Mononuclear cell (primary cell): Measurements from ENCODE around the gene TSHZ2. TPM values are rescaled to one million over a fixed set of nuclear protein-coding genes. Genes with fewer than 3 reads are reported as not detected.

ENCODE experiments used
- H3K27me3 ChIP-seq: 2 replicates; pipeline ENCODE4 v1.6.0; 2011; ENCODE audit warnings: low read length, control low read depth; ENCODE audit not compliant: insufficient read depth
- H3K4me1 ChIP-seq: 2 replicates; pipeline ENCODE4 v1.5.1; 2011; ENCODE audit warnings: mild to moderate bottlenecking, low read length, control low read depth; ENCODE audit not compliant: insufficient read depth
- H3K4me3 ChIP-seq: 2 replicates; pipeline ENCODE4 v1.5.1; 2011; ENCODE audit warnings: mild to moderate bottlenecking, low read length, moderate library complexity
- H3K9me3 ChIP-seq: 2 replicates; pipeline ENCODE4 v1.5.1; 2011; ENCODE audit warnings: low read depth, mild to moderate bottlenecking, control low read depth, low read length
- total RNA-seq: library from RNA; depleted of rRNA; stranded (reverse); fragments of >200 nt; gene quantifications from one replicate; pipeline ENCODE4 v1.2.3, GENCODE V29; 2012

TSHZ2 gene
- total RNA-seq, 1 donor: 21.3 TPM

DNA sequence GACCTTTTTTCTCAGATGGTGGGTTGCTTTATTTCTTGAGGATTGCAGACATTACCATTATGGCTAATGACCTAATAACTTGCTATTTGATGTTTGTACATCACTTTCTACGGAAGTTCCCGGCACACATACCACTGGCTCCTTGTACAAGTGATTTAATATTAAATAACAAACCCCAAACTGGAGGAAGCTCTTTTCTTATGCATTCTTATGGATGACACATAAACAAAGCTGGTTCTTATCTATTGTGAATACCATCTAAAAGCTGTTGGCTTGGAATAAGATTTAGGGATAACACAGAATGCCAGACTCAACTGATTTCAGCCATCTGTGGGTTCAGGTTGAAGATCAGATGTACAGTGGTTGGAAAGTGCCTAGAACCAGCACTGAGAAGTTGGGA, 272.6 kb downstream of the TSHZ2 start:
- no peak overlapping the region for H3K4me3 ChIP-seq
- no peaks in the 10 kb centered on the region for H3K27me3 ChIP-seq
- H3K4me1 ChIP-seq: no peaks in the 10 kb centered on the region
- H3K9me3 ChIP-seq: no peaks in the 10 kb centered on the region

DNA sequence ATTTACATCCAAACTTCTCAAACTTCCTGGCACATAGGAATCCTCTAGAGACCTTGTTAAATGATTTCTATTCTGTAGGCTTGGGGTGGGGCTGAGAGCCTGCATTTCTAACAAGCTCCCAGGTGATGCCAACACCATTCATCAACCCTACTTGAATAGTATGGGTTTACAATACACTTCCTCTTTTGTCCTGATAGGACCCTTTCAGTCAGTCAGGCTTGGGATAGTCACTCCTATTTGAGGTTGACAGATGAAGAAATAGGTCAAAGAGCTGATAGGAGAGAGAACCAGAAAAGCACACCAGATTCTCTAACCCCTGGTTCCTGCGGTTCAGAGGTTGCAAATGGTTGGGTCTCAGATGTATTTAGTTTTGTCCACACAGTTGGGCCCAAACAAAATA, 273.4 kb downstream of the TSHZ2 start:
- H3K4me3 ChIP-seq: no peak overlapping the region
- no peaks in the 10 kb centered on the region for H3K9me3 ChIP-seq
- no peaks in the 10 kb centered on the region for H3K4me1 ChIP-seq
- no peaks in the 10 kb centered on the region for H3K27me3 ChIP-seq

DNA sequence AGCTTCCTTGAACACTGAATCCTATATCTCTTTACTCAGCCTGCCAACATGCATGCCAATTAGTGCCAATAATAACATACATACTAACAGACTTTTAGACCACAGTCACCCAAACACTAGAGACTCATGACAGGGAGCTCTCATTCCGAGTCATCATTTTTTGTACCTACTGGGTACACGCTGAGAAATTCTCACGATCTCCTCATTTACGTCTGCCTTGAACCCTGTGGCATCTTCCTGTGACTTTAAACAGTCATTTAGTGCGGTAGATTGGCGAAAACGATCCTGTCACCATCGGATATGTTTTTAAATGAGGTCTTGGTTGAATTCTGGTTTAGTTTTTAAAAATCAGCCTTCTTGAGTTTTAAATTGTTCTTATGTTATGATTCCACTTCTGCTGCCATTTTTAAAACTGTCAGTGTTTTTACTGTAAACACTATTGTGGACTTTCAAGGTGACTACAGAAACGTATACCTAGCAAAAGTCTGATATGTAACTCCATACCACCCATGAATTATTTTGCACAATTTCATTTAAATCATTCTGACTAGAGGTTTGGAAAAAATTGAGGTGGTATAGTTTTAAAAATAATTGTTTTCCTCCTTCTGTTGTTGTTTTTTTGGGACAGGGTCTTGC, 275.4 kb downstream of the TSHZ2 start:
- H3K27me3 ChIP-seq: no peaks in the 10 kb centered on the region
- H3K4me3 ChIP-seq: no peak overlapping the region
- no peaks in the 10 kb centered on the region for H3K4me1 ChIP-seq
- no peaks in the 10 kb centered on the region for H3K9me3 ChIP-seq

DNA sequence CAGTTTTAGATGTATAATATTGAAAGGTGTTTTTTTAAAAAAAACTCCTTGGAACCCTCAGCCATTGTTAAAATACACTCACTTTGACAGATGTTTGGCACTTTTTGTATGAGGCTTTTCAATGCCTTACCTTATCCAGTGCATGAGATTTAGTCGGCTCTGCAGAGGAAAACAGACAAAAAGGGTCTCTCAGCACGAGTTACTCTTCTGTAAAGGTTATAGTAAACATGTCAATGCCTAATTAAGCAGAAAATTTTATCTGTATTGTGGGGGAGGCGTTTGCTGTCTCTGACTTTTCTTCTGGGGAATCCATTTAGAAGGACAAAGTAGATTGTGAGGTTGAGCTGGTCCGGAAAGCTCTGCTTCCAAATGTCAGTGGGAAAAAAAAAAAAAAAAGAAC, 278.3 kb downstream of the TSHZ2 start:
- H3K4me1 ChIP-seq: no peaks in the 10 kb centered on the region
- H3K27me3 ChIP-seq: no peaks in the 10 kb centered on the region
- H3K4me3 ChIP-seq: no peak overlapping the region
- no peaks in the 10 kb centered on the region for H3K9me3 ChIP-seq

DNA sequence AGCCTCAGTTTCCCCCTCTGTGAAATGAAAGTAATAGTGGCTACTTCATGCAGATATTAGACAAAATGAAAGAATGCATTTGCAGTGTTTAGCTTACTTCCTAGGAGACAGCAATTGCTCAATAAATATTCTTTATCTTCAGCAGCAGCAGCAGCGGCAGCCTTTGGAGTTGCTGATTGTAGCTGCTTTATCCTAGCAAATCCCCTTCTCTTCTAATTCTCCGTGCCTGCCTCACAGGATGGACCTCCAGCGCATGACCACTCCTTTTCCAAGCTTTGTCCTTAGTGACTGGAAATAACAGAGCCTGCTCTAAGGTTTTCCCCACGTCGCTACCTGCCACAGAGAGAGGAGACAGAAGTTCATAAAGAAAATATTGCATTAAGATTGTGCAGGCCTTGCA, 279.8 kb downstream of the TSHZ2 start:
- Histone ChIP-seq H3K4me1 (no peaks in the 10 kb centered on the region), H3K27me3 (no peaks in the 10 kb centered on the region), H3K4me3 (no peak overlapping the region), H3K9me3 (no peaks in the 10 kb centered on the region)

DNA sequence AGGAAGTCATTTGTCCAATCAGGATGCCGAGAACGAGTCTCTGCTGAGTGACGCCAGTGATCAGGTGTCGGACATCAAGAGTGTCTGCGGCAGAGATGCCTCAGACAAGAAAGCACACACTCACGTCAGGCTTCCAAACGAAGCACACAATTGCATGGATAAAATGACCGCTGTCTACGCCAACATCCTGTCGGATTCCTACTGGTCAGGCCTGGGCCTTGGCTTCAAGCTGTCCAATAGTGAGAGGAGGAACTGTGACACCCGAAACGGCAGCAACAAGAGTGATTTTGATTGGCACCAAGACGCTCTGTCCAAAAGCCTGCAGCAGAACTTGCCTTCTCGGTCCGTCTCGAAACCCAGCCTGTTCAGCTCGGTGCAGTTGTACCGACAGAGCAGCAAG, 281.5 kb downstream of the TSHZ2 start:
- H3K4me3 ChIP-seq: no peak overlapping the region
- H3K4me1 ChIP-seq: no peaks in the 10 kb centered on the region
- H3K9me3 ChIP-seq: no peaks in the 10 kb centered on the region
- no peaks in the 10 kb centered on the region for H3K27me3 ChIP-seq

DNA sequence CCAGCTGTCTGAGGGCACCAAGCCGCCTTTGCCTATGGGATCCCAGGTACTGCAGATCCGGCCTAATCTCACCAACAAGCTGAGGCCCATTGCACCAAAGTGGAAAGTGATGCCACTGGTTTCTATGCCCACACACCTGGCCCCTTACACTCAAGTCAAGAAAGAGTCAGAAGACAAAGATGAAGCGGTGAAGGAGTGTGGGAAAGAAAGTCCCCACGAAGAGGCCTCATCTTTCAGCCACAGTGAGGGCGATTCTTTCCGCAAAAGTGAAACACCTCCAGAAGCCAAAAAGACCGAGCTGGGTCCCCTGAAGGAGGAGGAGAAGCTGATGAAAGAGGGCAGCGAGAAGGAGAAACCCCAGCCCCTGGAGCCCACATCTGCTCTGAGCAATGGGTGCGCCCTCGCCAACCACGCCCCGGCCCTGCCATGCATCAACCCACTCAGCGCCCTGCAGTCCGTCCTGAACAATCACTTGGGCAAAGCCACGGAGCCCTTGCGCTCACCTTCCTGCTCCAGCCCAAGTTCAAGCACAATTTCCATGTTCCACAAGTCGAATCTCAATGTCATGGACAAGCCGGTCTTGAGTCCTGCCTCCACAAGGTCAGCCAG, 283.0 kb downstream of the TSHZ2 start:
- H3K27me3 ChIP-seq: no peaks in the 10 kb centered on the region
- H3K4me1 ChIP-seq: no peaks in the 10 kb centered on the region
- no peak overlapping the region for H3K4me3 ChIP-seq
- H3K9me3 ChIP-seq: no peaks in the 10 kb centered on the region

DNA sequence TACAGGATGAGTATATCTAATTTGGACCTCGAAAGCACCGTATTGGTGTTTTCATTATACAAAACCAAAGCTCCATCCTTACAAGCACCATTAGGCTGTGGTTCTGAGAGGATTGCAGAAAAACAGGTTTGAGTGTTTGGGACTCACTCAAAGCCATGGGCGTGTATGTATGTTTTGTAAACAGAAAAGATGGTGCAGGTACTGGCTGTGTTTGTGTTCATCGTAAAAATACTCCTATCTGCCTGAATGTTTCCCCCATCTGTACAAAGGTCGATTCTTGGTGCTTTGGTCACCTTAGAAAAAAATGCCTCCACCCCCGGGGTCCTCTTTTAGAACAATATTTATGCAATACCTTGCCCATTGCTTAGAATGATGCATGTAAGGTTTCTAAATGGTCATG, 286.6 kb downstream of the TSHZ2 start:
- H3K27me3 ChIP-seq: no peaks in the 10 kb centered on the region
- H3K9me3 ChIP-seq: no peaks in the 10 kb centered on the region
- no peaks in the 10 kb centered on the region for H3K4me1 ChIP-seq
- no peak overlapping the region for H3K4me3 ChIP-seq

DNA sequence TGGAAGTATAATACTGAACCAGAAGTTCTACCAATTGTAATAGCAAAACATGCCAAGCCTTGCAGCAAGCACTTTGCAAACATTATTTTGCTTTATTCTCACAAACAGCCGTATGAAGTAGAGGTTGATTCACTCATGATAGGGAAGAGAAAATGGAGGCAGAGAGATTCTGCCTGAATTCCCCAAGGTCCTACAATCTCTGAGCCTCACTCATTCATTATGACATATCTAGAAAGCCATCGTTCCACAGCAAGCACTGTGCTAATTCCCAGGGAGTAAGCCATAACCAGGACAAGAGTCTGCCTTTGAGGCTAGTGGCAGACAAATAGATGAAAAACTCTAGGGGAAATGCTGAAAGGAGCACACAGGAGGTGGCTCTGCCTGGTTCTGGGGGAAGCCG, 288.0 kb downstream of the TSHZ2 start:
- H3K4me3 ChIP-seq: no peak overlapping the region
- H3K27me3 ChIP-seq: no peaks in the 10 kb centered on the region
- no peaks in the 10 kb centered on the region for H3K4me1 ChIP-seq
- no peaks in the 10 kb centered on the region for H3K9me3 ChIP-seq

DNA sequence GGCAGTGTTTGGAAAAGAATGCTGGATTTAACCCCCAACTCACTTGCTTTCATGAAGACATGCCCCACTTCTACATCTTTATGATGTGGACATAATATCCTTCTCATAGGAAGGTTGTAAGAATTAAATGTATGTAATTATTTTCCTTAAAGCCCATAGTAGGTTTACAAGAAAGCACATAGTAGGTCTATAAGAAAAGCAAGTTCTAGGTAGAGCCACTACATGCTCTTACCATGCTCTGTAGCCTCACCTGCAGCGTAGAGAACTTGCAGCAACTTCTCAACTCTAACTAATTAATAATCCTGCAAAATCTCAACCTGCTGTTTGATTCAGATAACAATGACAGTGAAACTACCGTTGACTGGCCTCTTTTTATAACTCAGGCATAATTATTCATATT, 288.4 kb downstream of the TSHZ2 start:
- H3K4me3 ChIP-seq: no peak overlapping the region
- H3K27me3 ChIP-seq: no peaks in the 10 kb centered on the region
- H3K9me3 ChIP-seq: no peaks in the 10 kb centered on the region
- H3K4me1 ChIP-seq: no peaks in the 10 kb centered on the region

DNA sequence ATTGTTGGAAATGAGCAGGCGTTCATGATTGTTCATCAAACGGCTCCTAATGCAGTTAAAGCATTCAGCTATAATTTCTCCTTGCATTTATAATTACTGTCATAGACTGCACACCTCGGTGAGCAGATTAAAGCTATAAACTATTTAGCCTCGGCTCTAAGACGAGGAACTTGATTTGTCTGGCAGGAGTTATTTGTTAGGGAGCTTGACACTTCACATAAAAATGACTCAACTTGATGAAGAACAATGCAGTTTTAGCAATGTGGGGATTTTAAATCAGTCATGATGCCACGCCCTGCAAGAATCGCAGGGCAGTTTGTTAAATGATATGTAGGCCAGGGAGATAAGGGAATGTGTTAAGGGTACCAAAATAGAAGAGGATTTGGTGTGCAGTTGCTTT, 290.2 kb downstream of the TSHZ2 start:
- no peaks in the 10 kb centered on the region for H3K9me3 ChIP-seq
- no peaks in the 10 kb centered on the region for H3K4me1 ChIP-seq
- no peaks in the 10 kb centered on the region for H3K27me3 ChIP-seq
- no peak overlapping the region for H3K4me3 ChIP-seq

DNA sequence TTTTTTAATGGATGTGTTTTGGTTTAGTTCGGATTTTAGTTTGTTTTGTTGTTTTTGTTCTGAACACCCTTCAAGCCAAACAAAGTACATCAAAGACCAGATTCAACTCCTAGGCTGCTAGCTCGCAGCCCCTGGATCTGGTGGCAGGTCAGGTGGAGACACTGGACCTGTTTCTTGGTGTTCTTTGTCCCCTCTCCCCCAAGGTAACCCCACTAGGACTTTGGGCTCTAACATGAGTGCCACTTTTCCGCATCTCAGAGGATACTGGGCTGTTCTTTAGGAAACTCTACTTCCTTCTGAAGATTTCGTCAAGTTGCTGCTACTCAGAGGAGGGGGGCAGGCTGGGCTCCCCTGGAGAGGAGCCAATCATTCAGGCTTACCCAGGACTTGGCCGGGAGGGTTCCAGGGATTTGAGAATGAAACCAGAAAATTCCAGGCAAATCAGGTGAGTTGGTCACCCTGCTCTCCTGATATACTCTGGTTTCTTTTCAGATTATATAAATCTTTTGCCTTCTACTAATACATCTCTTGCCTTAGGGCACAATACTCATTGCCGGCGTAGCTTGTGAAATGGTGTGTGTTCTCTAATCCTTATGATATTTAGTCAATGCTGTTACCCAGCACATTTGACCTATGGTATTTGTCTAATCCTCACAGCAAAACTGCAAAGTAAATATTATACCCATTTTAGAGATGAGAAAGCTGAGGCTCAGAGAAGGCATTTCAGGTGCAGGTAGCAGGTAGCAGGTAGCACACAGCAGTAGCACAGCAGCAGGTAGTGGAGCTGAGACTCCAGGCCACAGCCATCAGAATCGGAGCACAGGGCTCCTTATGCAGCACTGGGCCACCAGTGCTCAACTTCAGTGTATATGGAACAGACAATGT, 291.6 kb downstream of the TSHZ2 start:
- Histone ChIP-seq H3K4me1 (no peaks in the 10 kb centered on the region), H3K4me3 (no peak overlapping the region), H3K9me3 (no peaks in the 10 kb centered on the region), H3K27me3 (no peaks in the 10 kb centered on the region)

DNA sequence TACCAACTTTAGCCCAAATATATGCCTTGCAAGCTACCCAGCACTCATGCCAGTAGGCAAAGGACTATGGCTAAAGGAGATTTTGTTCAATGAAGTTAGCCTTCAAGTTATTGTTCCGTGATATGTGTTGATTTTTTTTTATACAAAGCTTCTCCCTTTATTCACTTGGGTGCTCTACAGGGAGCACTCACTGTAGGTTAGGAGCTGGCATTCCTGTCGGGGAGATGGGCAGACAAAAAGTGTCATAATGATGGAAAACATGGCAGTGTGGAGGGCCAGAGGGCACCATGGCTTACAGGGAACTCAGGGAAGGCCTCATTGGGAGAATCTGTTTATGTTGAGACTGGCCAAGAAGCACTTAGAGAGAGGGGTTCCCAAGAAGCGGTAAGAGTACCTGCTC, 292.4 kb downstream of the TSHZ2 start:
- H3K27me3 ChIP-seq: no peaks in the 10 kb centered on the region
- no peaks in the 10 kb centered on the region for H3K4me1 ChIP-seq
- no peaks in the 10 kb centered on the region for H3K9me3 ChIP-seq
- no peak overlapping the region for H3K4me3 ChIP-seq

DNA sequence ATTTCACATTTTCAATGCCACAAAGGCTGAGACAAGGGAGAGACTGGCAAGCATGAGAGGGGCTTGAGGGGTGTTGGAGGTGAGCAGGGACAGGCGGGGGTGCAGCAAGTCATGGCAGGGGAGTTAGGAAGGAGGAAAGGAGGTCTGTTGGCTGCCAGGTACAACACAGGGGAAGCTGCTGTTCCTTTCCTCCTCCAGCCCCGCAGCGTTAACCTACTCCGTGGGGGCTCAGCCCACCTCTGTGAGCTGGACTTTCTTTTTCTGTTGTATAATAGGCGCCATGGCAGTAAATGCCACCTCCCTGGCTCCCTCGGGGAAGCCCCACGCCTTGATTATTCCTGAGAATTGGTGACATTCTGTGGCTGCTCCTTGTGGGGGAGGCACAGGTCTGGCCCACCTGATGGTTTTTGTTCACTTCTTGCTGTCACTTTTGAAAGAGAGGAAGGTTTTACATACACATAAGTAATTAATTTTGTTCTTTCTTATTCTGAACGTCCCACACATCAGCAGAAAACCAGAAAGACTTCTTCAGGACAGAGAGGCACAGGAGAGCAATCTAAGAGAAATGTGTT, 293.2 kb downstream of the TSHZ2 start:
- H3K9me3 ChIP-seq: no peaks in the 10 kb centered on the region
- H3K4me3 ChIP-seq: no peak overlapping the region
- H3K4me1 ChIP-seq: no peaks in the 10 kb centered on the region
- H3K27me3 ChIP-seq: no peaks in the 10 kb centered on the region

DNA sequence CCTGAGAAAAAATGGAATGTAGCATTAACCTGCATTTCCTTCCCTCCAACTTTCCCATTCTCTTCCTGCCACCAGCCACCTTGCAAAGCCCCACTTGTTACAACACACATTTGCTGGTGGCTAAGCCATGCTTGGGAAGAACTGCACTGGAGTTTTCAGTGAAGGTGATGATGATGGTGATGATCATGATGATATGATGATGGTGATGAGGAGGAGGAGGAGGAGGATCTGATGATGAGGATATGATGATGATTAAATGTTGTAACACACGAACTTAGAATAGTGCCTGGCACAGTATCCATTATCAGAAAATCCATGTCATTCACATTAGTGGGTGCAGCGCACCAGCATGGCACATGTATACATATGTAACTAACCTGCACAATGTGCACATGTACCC, 297.2 kb downstream of the TSHZ2 start:
- no peaks in the 10 kb centered on the region for H3K27me3 ChIP-seq
- no peaks in the 10 kb centered on the region for H3K9me3 ChIP-seq
- H3K4me1 ChIP-seq: no peaks in the 10 kb centered on the region
- no peak overlapping the region for H3K4me3 ChIP-seq
